Activated CD4-positive, alpha-beta T cell treated with anti-CD3 and anti-CD28 coated beads, Interleukin-2, amount 50 U/mL, for 24 hours (primary cell): ENCODE measurements around the gene CCDC63.

ENCODE experiments used
- DNase-seq, 2 donors: peaks; one replicate each; pipeline ENCODE4 v3.0.0-alpha.2; 2020; ENCODE audit warnings: low read depth in 1 of 2, low spot score in 1 of 2

Gene CCDC63

GRCh38 chr12:110846615-110847566, at the start of gene CCDC63:
TSS of gene CCDC63 (plus strand) at chr12:110846987. CDS start at chr12:110852955, 5,968 bp downstream.
- DNase-seq = no peak

GRCh38 chr12:110798461-110798860, 48.3 kb upstream of the CCDC63 start:
- DNase-seq = no peak

GRCh38 chr12:110802489-110802888, 44.3 kb upstream of the CCDC63 start:
- DNase-seq = no peak

GRCh38 chr12:110804406-110804805, 42.4 kb upstream of the CCDC63 start:
- DNase-seq = no peak

GRCh38 chr12:110807640-110808039, 39.1 kb upstream of the CCDC63 start:
- DNase-seq = no peak

- no peak for DNase-seq
Measured at GRCh38 chr12:110809149-110809548, 37.6 kb upstream of the CCDC63 start.

- DNase-seq = no peak
Measured at GRCh38 chr12:110811972-110812371, 34.8 kb upstream of the CCDC63 start.

GRCh38 chr12:110813285-110813684, 33.5 kb upstream of the CCDC63 start:
- no peak for DNase-seq

- DNase-seq = no peak
Measured at GRCh38 chr12:110813756-110814155, 33.0 kb upstream of the CCDC63 start.

GRCh38 chr12:110816248-110816647, 30.5 kb upstream of the CCDC63 start:
- no peak for DNase-seq

- DNase-seq = no peak
Measured at GRCh38 chr12:110816779-110817178, 30.0 kb upstream of the CCDC63 start.

- no peak for DNase-seq
Measured at GRCh38 chr12:110818511-110818910, 28.3 kb upstream of the CCDC63 start.

GRCh38 chr12:110819150-110819549, 27.6 kb upstream of the CCDC63 start:
- no peak for DNase-seq

- no peak for DNase-seq
Measured at GRCh38 chr12:110819646-110820045, 27.1 kb upstream of the CCDC63 start.

GRCh38 chr12:110821917-110822316, 24.9 kb upstream of the CCDC63 start:
- DNase-seq = no peak

- no peak for DNase-seq
Measured at GRCh38 chr12:110822821-110823415, 23.9 kb upstream of the CCDC63 start.

GRCh38 chr12:110824342-110824741, 22.4 kb upstream of the CCDC63 start:
- no peak for DNase-seq

- no peak for DNase-seq
Measured at GRCh38 chr12:110825530-110825929, 21.3 kb upstream of the CCDC63 start.

- DNase-seq = peak; percentile 86 to 87
Measured at GRCh38 chr12:110826592-110827200, 20.1 kb upstream of the CCDC63 start.

GRCh38 chr12:110829308-110829707, 17.5 kb upstream of the CCDC63 start:
- no peak for DNase-seq

GRCh38 chr12:110836291-110836690, 10.5 kb upstream of the CCDC63 start:
- DNase-seq = no peak

- DNase-seq = no peak
Measured at GRCh38 chr12:110841007-110841406, 5.8 kb upstream of the CCDC63 start.
